GM23338 (cell line): ENCODE measurements around the gene NFYA. TPM values are rescaled to one million over a fixed set of nuclear protein-coding genes. Genes with fewer than 3 reads are reported as not detected.

Experiments
- ATAC-seq: fragments of 200-7000 bp; cut with Tn5 transposase; 3 replicates; pipeline ENCODE4 v1.9.1; 2020
- DNase-seq: peaks from one replicate; pipeline ENCODE4 v3.0.0-alpha.2; 2015; ENCODE audit warnings: low spot score
- H2AFZ ChIP-seq: fragments of 200-600 bp; sonication (generic); 2 replicates; pipeline ENCODE4 v1.8.0; 2016; ENCODE audit warnings: antibody characterized with exemption, mild to moderate bottlenecking, moderate library complexity
- H3F3A ChIP-seq: fragments of 200-600 bp; sonication (generic); replicated peaks from 2 replicates; pipeline ENCODE4 v1.8.0; 2017; ENCODE audit warnings: antibody characterized with exemption, mixed run types, low read depth
- H3K27ac ChIP-seq: fragments of 200-600 bp; sonication (generic); 2 replicates; pipeline ENCODE4 v1.6.1; 2016; ENCODE audit warnings: low read depth
- H3K27me3 ChIP-seq: fragments of 200-600 bp; sonication (generic); 2 replicates; pipeline ENCODE4 v1.8.0; 2016; ENCODE audit warnings: mild to moderate bottlenecking, mixed run types, moderate library complexity; ENCODE audit not compliant: insufficient read depth
- H3K36me3 ChIP-seq: fragments of 200-600 bp; sonication (generic); 2 replicates; pipeline ENCODE4 v1.8.0; 2016; ENCODE audit warnings: mild to moderate bottlenecking; ENCODE audit not compliant: insufficient read depth
- H3K4me1 ChIP-seq: fragments of 200-600 bp; sonication (generic); 2 replicates; pipeline ENCODE4 v1.8.0; 2016; ENCODE audit warnings: mild to moderate bottlenecking, moderate library complexity; ENCODE audit not compliant: insufficient read depth
- H3K4me2 ChIP-seq: fragments of 200-600 bp; sonication (generic); 2 replicates; pipeline ENCODE4 v1.7.1; 2017; ENCODE audit warnings: mixed run types
- H3K4me3 ChIP-seq: fragments of 200-600 bp; sonication (generic); 2 replicates; pipeline ENCODE4 v1.6.1; 2016; ENCODE audit warnings: mixed run types
- H3K79me2 ChIP-seq: fragments of 200-600 bp; sonication (generic); replicated peaks from 2 replicates; pipeline ENCODE4 v1.8.0; 2017; ENCODE audit warnings: mild to moderate bottlenecking; ENCODE audit not compliant: insufficient read depth
- H3K9me2 ChIP-seq: fragments of 200-600 bp; sonication (generic); 2 replicates; pipeline ENCODE4 v1.8.0; 2017; ENCODE audit not compliant: insufficient read depth
- H4K20me1 ChIP-seq: fragments of 200-600 bp; sonication (generic); replicated peaks from 2 replicates; pipeline ENCODE4 v1.8.0; 2017; ENCODE audit warnings: mild to moderate bottlenecking; ENCODE audit not compliant: insufficient read depth
- H3K27ac Mint-ChIP-seq: 2 replicates; pipeline ENCODE4 v1.8.0; 2020; ENCODE audit warnings: inconsistent platforms, mild to moderate bottlenecking, moderate library complexity, mixed read lengths
- H3K27me3 Mint-ChIP-seq: 3 replicates; pipeline ENCODE4 v1.8.0; 2022; ENCODE audit warnings: low read depth, mild to moderate bottlenecking, moderate library complexity, mixed read lengths, inconsistent platforms; ENCODE audit not compliant: insufficient read depth, poor library complexity
- H3K36me3 Mint-ChIP-seq: 3 replicates; pipeline ENCODE4 v1.8.0; 2021; ENCODE audit warnings: low read depth, mild to moderate bottlenecking, inconsistent platforms, moderate library complexity, mixed read lengths
- H3K4me1 Mint-ChIP-seq: 3 replicates; pipeline ENCODE4 v1.8.0; 2020; ENCODE audit warnings: mild to moderate bottlenecking, inconsistent platforms, mixed read lengths
- H3K4me3 Mint-ChIP-seq: 3 replicates; pipeline ENCODE4 v1.8.0; 2021; ENCODE audit warnings: moderate library complexity, mild to moderate bottlenecking, inconsistent platforms, mixed read lengths
- H3K9me3 Mint-ChIP-seq: 3 replicates; pipeline ENCODE4 v1.8.0; 2020; ENCODE audit warnings: moderate library complexity, mild to moderate bottlenecking, inconsistent platforms, mixed read lengths
- CREB1 ChIP-seq: fragments of 250-450 bp; sonication (Bioruptor Pico); IDR thresholded peaks from 2 replicates; pipeline ENCODE4 v1.5.0; 2020; ENCODE audit warnings: low read depth, mild to moderate bottlenecking, moderate library complexity
- CTCF ChIP-seq, 2 experiments: fragments of 200-600 bp in 1 of 2; sonication (generic) in 1 of 2; conservative IDR thresholded peaks; 2 replicates each; pipeline versions ENCODE4 v1.5.1 to v1.6.1; 2016 to 2017; ENCODE audit warnings: antibody characterized with exemption in 2 of 2, low read depth in 2 of 2, mild to moderate bottlenecking in 2 of 2, moderate library complexity in 1 of 2
- EZH2 ChIP-seq: fragments of 200-600 bp; sonication (generic); IDR thresholded peaks from one replicate; pipeline ENCODE4 v1.8.0; 2017; ENCODE audit warnings: antibody characterized with exemption, mild to moderate bottlenecking, low read depth; ENCODE audit not compliant: unreplicated experiment
- EZH2phosphoT487 ChIP-seq: fragments of 200-600 bp; sonication (generic); IDR thresholded peaks from one replicate; pipeline ENCODE4 v1.8.1; 2018; ENCODE audit warnings: antibody characterized with exemption; ENCODE audit not compliant: unreplicated experiment
- JUNB ChIP-seq: IDR thresholded peaks from one replicate; pipeline ENCODE4 v1.6.1; 2016; ENCODE audit warnings: antibody characterized with exemption; ENCODE audit not compliant: unreplicated experiment
- NANOG ChIP-seq: IDR thresholded peaks from 2 replicates; pipeline ENCODE4 v1.6.1; 2016; ENCODE audit warnings: antibody characterized with exemption, borderline replicate concordance
- POLR2AphosphoS5 ChIP-seq: IDR thresholded peaks from 2 replicates; pipeline ENCODE4 v1.6.1; 2016; ENCODE audit warnings: antibody characterized with exemption, low read depth
- REST ChIP-seq: IDR thresholded peaks from one replicate; pipeline ENCODE4 v1.6.1; 2018; ENCODE audit warnings: antibody characterized with exemption; ENCODE audit not compliant: unreplicated experiment
- STAT1 ChIP-seq: IDR thresholded peaks from one replicate; pipeline ENCODE4 v1.6.1; 2016; ENCODE audit warnings: antibody characterized with exemption; ENCODE audit not compliant: unreplicated experiment
- ZNF114 ChIP-seq: fragments of 250-450 bp; sonication (Bioruptor Pico); IDR thresholded peaks from 2 replicates; pipeline ENCODE4 v1.5.0; 2020; ENCODE audit warnings: mild to moderate bottlenecking, moderate library complexity
- ZNF331 ChIP-seq: fragments of 250-450 bp; sonication (Bioruptor Pico); IDR thresholded peaks from 2 replicates; pipeline ENCODE4 v1.5.0; 2020; ENCODE audit warnings: low read depth, mild to moderate bottlenecking, moderate library complexity
- polyA plus RNA-seq: library from polyadenylated mRNA; unstranded; fragments of >200 nt; fragmentation: Nextera tagmentation; extraction: Ambion mirVana; gene quantifications from 2 replicates; pipeline ENCODE4 v1.2.1, GENCODE V29; 2016
- total RNA-seq: library from RNA; depleted of rRNA; stranded (reverse); fragments of >200 nt; shearing (Covaris generic); gene quantifications from 2 replicates; pipeline ENCODE4 v1.2.3, GENCODE V29; 2014
- TF ChIP-seq, protein P1 (sequence below): IDR thresholded peaks from 2 replicates; pipeline ENCODE4 v1.6.1; 2016; ENCODE audit warnings: antibody characterized with exemption

Gene NFYA
- total and polyA plus RNA-seq, 2 experiments from 2014 or later: 10.8 to 39.1 TPM

DNA sequence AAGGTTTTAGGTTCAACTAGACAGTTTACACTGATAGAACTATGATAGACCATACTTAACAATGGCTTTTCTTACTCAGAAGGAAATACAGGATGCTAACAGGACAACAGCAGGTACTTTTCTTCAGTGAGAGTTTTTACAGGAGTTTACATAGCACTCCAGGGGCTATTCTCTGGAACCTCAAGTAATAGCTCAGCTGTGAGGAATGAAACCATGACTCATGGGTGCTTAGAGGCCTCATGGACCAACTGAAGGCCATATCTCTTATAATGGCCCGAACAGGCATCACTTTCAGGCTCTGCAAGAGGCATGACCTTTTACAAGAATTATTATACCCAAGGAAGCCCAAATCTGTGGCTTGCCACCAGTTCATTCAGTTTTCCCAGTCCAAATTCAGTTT lies 49.6 kb downstream of the NFYA start:
- no peak overlapping the region for H2AFZ ChIP-seq
- H3K27ac ChIP-seq: no peak overlapping the region
- H3K4me1 Mint-ChIP-seq: no peaks in the 10 kb centered on the region
- H3K36me3 Mint-ChIP-seq: no peaks in the 10 kb centered on the region
- TF ChIP-seq NANOG: no peak
- no peak for TF ChIP-seq EZH2phosphoT487
- ATAC-seq (no peak), DNase-seq (no peak)
- no peak overlapping the region for H3K27ac Mint-ChIP-seq
- no peak overlapping the region for H3K4me3 Mint-ChIP-seq
- H4K20me1 ChIP-seq: no peaks in the 10 kb centered on the region
- no peak overlapping the region for H3K4me3 ChIP-seq
- no peaks in the 10 kb centered on the region for H3F3A ChIP-seq
- no peaks in the 10 kb centered on the region for H3K9me2 ChIP-seq
- no peaks in the 10 kb centered on the region for H3K27me3 ChIP-seq
- peaks cover 1% of the 10 kb centered on the region for H3K27me3 Mint-ChIP-seq
- H3K4me2 ChIP-seq: no peak overlapping the region
- H3K79me2 ChIP-seq: no peaks in the 10 kb centered on the region
- H3K36me3 ChIP-seq: no peaks in the 10 kb centered on the region
- H3K4me1 ChIP-seq: no peaks in the 10 kb centered on the region
- H3K9me3 Mint-ChIP-seq: no peaks in the 10 kb centered on the region

DNA sequence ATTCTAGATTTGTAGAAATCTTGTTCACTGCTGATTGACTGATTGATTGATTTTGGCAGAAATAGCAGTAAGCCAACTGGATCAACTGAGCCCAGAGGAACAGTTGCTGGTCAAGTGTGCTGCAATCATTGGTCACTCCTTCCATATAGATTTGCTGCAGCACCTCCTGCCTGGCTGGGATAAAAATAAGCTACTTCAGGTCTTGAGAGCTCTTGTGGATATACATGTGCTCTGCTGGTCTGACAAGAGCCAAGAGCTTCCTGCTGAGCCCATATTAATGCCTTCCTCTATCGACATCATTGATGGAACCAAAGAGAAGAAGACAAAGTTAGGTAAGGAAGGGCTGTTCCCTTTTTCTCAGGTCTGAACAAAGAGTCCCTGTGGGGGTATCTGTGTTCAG lies 50.1 kb downstream of the NFYA start:
- no peaks in the 10 kb centered on the region for H3K79me2 ChIP-seq
- no peaks in the 10 kb centered on the region for H3K9me2 ChIP-seq
- Mint-ChIP-seq H3K9me3 (no peaks in the 10 kb centered on the region), H3K4me1 (no peaks in the 10 kb centered on the region), H3K4me3 (no peak overlapping the region), H3K36me3 (no peaks in the 10 kb centered on the region), H3K27ac (no peak overlapping the region), H3K27me3 (peaks cover 1% of the 10 kb centered on the region)
- DNase-seq (no peak), ATAC-seq (no peak)
- no peak overlapping the region for H3K4me3 ChIP-seq
- no peaks in the 10 kb centered on the region for H3K4me1 ChIP-seq
- H3K27ac ChIP-seq: no peak overlapping the region
- no peak overlapping the region for H2AFZ ChIP-seq
- no peak overlapping the region for H3K4me2 ChIP-seq
- no peaks in the 10 kb centered on the region for H4K20me1 ChIP-seq
- no peaks in the 10 kb centered on the region for H3F3A ChIP-seq
- no peaks in the 10 kb centered on the region for H3K36me3 ChIP-seq
- H3K27me3 ChIP-seq: no peaks in the 10 kb centered on the region
- TF ChIP-seq ZNF331 (CRISPR knock-in tag) (no peak), JUNB (no peak), CTCF (conservative IDR thresholded peaks at IDR 0.05; ENCODE audit: low read depth in 2 of 2) (no peak), ZNF114 (CRISPR knock-in tag) (no peak), NANOG (no peak), REST (no peak), CREB1 (no peak), POLR2AphosphoS5 (no peak), EZH2 (no peak), STAT1 (no peak), EZH2phosphoT487 (no peak)
- TF ChIP-seq, protein P1, sequence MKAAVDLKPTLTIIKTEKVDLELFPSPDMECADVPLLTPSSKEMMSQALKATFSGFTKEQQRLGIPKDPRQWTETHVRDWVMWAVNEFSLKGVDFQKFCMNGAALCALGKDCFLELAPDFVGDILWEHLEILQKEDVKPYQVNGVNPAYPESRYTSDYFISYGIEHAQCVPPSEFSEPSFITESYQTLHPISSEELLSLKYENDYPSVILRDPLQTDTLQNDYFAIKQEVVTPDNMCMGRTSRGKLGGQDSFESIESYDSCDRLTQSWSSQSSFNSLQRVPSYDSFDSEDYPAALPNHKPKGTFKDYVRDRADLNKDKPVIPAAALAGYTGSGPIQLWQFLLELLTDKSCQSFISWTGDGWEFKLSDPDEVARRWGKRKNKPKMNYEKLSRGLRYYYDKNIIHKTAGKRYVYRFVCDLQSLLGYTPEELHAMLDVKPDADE: no peak
